ENCODE measurements around the gene SYNDIG1. TPM values are rescaled to one million over a fixed set of nuclear protein-coding genes. Genes with fewer than 3 reads are reported as not detected.
"Not testable (repeated sequence)": the region's sequence is repeated elsewhere in the genome, so short reads cannot be mapped to it uniquely, and the experiment has no call there.

SYNDIG1 gene
- total and polyA plus RNA-seq, 2 of the 4 experiments (the other 2 are of a cell fraction) = not detected

- no CpG with 5 or more reads among the region's 3 CpGs for WGBS, 2 experiments (ENCODE audit: extremely low coverage in 2 of 2, insufficient read length in 1 of 2)
- Histone ChIP-seq H3K4me3 (ENCODE audit: insufficient read depth, low read depth, low read length) (no peak overlapping the region), H3K4me1 (ENCODE audit: control insufficient read depth, insufficient read depth, low read length) (no peaks in the 10 kb centered on the region), H3K79me1 (ENCODE audit: low read depth in 1 of 2, low read length in 2 of 2) (no peaks in the 10 kb centered on the region), H2AK9ac (replicated peaks; ENCODE audit: low read depth, low read length, poor library complexity) (no peak overlapping the region), H2AK5ac (ENCODE audit: low read depth, low read length) (no peak overlapping the region), H4K20me1 (ENCODE audit: insufficient read depth, low read length) (no peaks in the 10 kb centered on the region), H2BK5ac (ENCODE audit: low read depth, low read length, poor library complexity, severe bottlenecking) (no peak overlapping the region), H3K27me3 (ENCODE audit: control insufficient read depth, insufficient read depth, low read length) (peaks cover 13% of the 10 kb centered on the region), H3K4me2 (ENCODE audit: low read depth, low read length) (no peak overlapping the region), H3K18ac (ENCODE audit: low read depth, low read length) (no peak overlapping the region), H3K9me1 (ENCODE audit: insufficient read depth, low read length) (no peaks in the 10 kb centered on the region), H2BK20ac (ENCODE audit: low read depth, low read length) (no peak overlapping the region), H4K5ac (ENCODE audit: low read depth, low read length) (no peak overlapping the region), H2AFZ (replicated peaks; ENCODE audit: low read length, poor library complexity) (no peak overlapping the region), H2BK15ac (ENCODE audit: low read depth, low read length) (no peak overlapping the region), H2BK120ac (ENCODE audit: low read depth, low read length) (no peak overlapping the region), H3K56ac (ENCODE audit: extremely low read depth, insufficient read depth, low read length) (no peak overlapping the region), H3K36me3 (ENCODE audit: control insufficient read depth, insufficient read depth, low read length) (no peaks in the 10 kb centered on the region), H4K8ac (ENCODE audit: low read depth in 2 of 2, low read length in 2 of 2) (no peak overlapping the region), H3K9me3 (ENCODE audit: control insufficient read depth, insufficient read depth, low read length) (no peaks in the 10 kb centered on the region), H4K91ac (ENCODE audit: insufficient read depth, low read depth, low read length) (no peak overlapping the region), H3K9ac (ENCODE audit: low read depth, low read length) (no peak overlapping the region), H3K4ac (ENCODE audit: low read depth, low read length) (no peak overlapping the region), H3K14ac (replicated peaks; ENCODE audit: low read depth, low read length) (no peak overlapping the region), H3K23ac (ENCODE audit: low read depth, low read length) (no peak overlapping the region), H3K27ac (ENCODE audit: insufficient read depth, low read length) (no peak overlapping the region)
- ChIA-PET POLR2A (ENCODE audit: unreplicated experiment) (no interaction called here), CTCF (no interaction called here)
- peak; percentile 53; the same call in 1 of the 2 replicates for ATAC-seq (ENCODE audit: low read depth)
- dilution Hi-C loops (cut with HindIII; ENCODE audit: low sequenced_read_pairs, unreplicated experiment) = no loop called here
- no peak for TF ChIP-seq CEBPB (IDR thresholded peaks at IDR 0.05; ENCODE audit: low read depth, low read length)
- TF ChIP-seq RCOR1 (IDR thresholded peaks at IDR 0.05; ENCODE audit: insufficient replicate concordance, low read length) = no peak
- no TSS peak for BruUV-seq (replicated peaks)
- intact Hi-C loops (cut with micrococcal nuclease) = no loop called here
- in situ Hi-C loops (cut with MboI; ENCODE audit: low sequenced_read_pairs) = no loop called here
- DNase-seq = no peak
These were observed 153.4 kb downstream of the SYNDIG1 start for GRCh38 chr20:24622856-24623255.

GRCh38 chr20:24626141-24626540 is 156.7 kb downstream of the SYNDIG1 start:
- intact Hi-C loops (cut with micrococcal nuclease); H3K9ac ChIP-seq (ENCODE audit: low read depth, low read length); H3K79me1 ChIP-seq (ENCODE audit: low read depth in 1 of 2, low read length in 2 of 2); H4K20me1 ChIP-seq (ENCODE audit: insufficient read depth, low read length); POLR2A ChIA-PET (ENCODE audit: unreplicated experiment); ATAC-seq (ENCODE audit: low read depth); H3K9me1 ChIP-seq (ENCODE audit: insufficient read depth, low read length); H2BK20ac ChIP-seq (ENCODE audit: low read depth, low read length); H3K4me2 ChIP-seq (ENCODE audit: low read depth, low read length); H2AK5ac ChIP-seq (ENCODE audit: low read depth, low read length); H4K91ac ChIP-seq (ENCODE audit: insufficient read depth, low read depth, low read length); H3K56ac ChIP-seq (ENCODE audit: extremely low read depth, insufficient read depth, low read length); H2BK120ac ChIP-seq (ENCODE audit: low read depth, low read length); H3K4me3 ChIP-seq (ENCODE audit: insufficient read depth, low read depth, low read length); BruUV-seq (replicated peaks); H3K27ac ChIP-seq (ENCODE audit: insufficient read depth, low read length); H2BK5ac ChIP-seq (ENCODE audit: low read depth, low read length, poor library complexity, severe bottlenecking); DNase-seq; H4K5ac ChIP-seq (ENCODE audit: low read depth, low read length); H3K14ac ChIP-seq (replicated peaks; ENCODE audit: low read depth, low read length); H3K23ac ChIP-seq (ENCODE audit: low read depth, low read length); H3K27me3 ChIP-seq (ENCODE audit: control insufficient read depth, insufficient read depth, low read length); H3K18ac ChIP-seq (ENCODE audit: low read depth, low read length); CTCF ChIA-PET; H3K9me3 ChIP-seq (ENCODE audit: control insufficient read depth, insufficient read depth, low read length); H3K36me3 ChIP-seq (ENCODE audit: control insufficient read depth, insufficient read depth, low read length); H2BK15ac ChIP-seq (ENCODE audit: low read depth, low read length); H4K8ac ChIP-seq (ENCODE audit: low read depth in 2 of 2, low read length in 2 of 2); dilution Hi-C loops (cut with HindIII; ENCODE audit: low sequenced_read_pairs, unreplicated experiment); H3K4ac ChIP-seq (ENCODE audit: low read depth, low read length); H2AFZ ChIP-seq (replicated peaks; ENCODE audit: low read length, poor library complexity); H3K4me1 ChIP-seq (ENCODE audit: control insufficient read depth, insufficient read depth, low read length); H2AK9ac ChIP-seq (replicated peaks; ENCODE audit: low read depth, low read length, poor library complexity): not testable (repeated sequence)
- in situ Hi-C loops (cut with MboI; ENCODE audit: low sequenced_read_pairs) = loop anchor here (25.0 kb wide), 1 partner anchor 761 kb away; the partner anchor contains the start of gene ABHD12
- no CpG with 5 or more reads among the region's 29 CpGs for WGBS, 2 experiments (ENCODE audit: extremely low coverage in 2 of 2, insufficient read length in 1 of 2)

All from IMR-90 (cell line).